H1 (cell line): ENCODE data around the gene CD40LG.

ENCODE experiments used
- ATF3 ChIP-seq: IDR thresholded peaks from 2 replicates; pipeline ENCODE4 v1.6.1; 2011; ENCODE audit warnings: low read depth, mild to moderate bottlenecking, low read length; ENCODE audit not compliant: insufficient read depth
- CHD1 ChIP-seq: IDR thresholded peaks from 2 replicates; pipeline ENCODE4 v1.6.1; 2012; ENCODE audit warnings: low read depth, low read length, improper control_type of control experiment
- CTCF ChIP-seq, 3 experiments: IDR thresholded peaks; 1 replicate in 2 of 3; 2 replicates in 1 of 3; pipeline versions ENCODE4 v1.5.1 to v1.6.1; 2011; ENCODE audit warnings: low read length in 3 of 3, mild to moderate bottlenecking in 3 of 3, inconsistent platforms in 2 of 3, low read depth in 1 of 3, moderate library complexity in 1 of 3; ENCODE audit not compliant: insufficient read depth in 1 of 3; ENCODE audit errors: control extremely low read depth in 1 of 3
- E2F6 ChIP-seq: IDR thresholded peaks from 2 replicates; pipeline ENCODE4 v1.6.1; 2012; ENCODE audit warnings: inconsistent platforms
- EZH2 ChIP-seq: fragments of 200-600 bp; sonication (generic); IDR thresholded peaks from 2 replicates; pipeline ENCODE4 v1.7.1; 2012; ENCODE audit warnings: low read depth, mild to moderate bottlenecking, moderate library complexity, low read length, inconsistent platforms; ENCODE audit not compliant: severe bottlenecking
- JUN ChIP-seq: IDR thresholded peaks from 2 replicates; pipeline ENCODE4 v1.6.1; 2011; ENCODE audit warnings: low read depth, mild to moderate bottlenecking, improper control_type of control experiment, low read length
- POLR2A ChIP-seq, 2 experiments: IDR thresholded peaks; 1 replicate in 1 of 2; 2 replicates in 1 of 2; pipeline ENCODE4 v1.6.1; 2011; ENCODE audit warnings: low read depth in 2 of 2, low read length in 2 of 2, mild to moderate bottlenecking in 2 of 2; ENCODE audit errors: control extremely low read depth in 1 of 2
- RAD21 ChIP-seq, 2 experiments: IDR thresholded peaks in 1 of 2; conservative IDR thresholded peaks in 1 of 2; 2 replicates each; pipeline ENCODE4 v1.6.1; 2011; ENCODE audit warnings: low read depth in 2 of 2, low read length in 2 of 2, improper control_type of control experiment in 1 of 2, inconsistent platforms in 1 of 2, mild to moderate bottlenecking in 1 of 2, moderate library complexity in 1 of 2
- SUZ12 ChIP-seq: fragments of 200-600 bp; sonication (generic); IDR thresholded peaks from 2 replicates; pipeline ENCODE4 v1.6.1; 2012; ENCODE audit warnings: mild to moderate bottlenecking, inconsistent platforms, low read length, moderate library complexity, mixed read lengths
- YY1 ChIP-seq: IDR thresholded peaks from 2 replicates; pipeline ENCODE4 v1.6.1; 2011; ENCODE audit warnings: low read depth, mild to moderate bottlenecking, low read length

GRCh38 chrX:136620780-136621179 is 27.2 kb upstream of the CD40LG start:
- TF ChIP-seq E2F6: no peak
- TF ChIP-seq SUZ12: no peak
- TF ChIP-seq RAD21 (IDR thresholded peaks at IDR 0.05 in 1 of 2, conservative IDR thresholded peaks at IDR 0.05 in 1 of 2; ENCODE audit: low read depth in 2 of 2, low read length in 2 of 2): no peak
- TF ChIP-seq CTCF (IDR thresholded peaks at IDR 0.05; ENCODE audit: control extremely low read depth in 1 of 3, insufficient read depth in 1 of 3, low read depth in 1 of 3, low read length in 3 of 3): no peak
- TF ChIP-seq EZH2: no peak
- TF ChIP-seq CHD1: no peak
- no peak for TF ChIP-seq ATF3
- TF ChIP-seq YY1: no peak
- TF ChIP-seq POLR2A (IDR thresholded peaks at IDR 0.05; ENCODE audit: control extremely low read depth in 1 of 2, low read depth in 2 of 2, low read length in 2 of 2): no peak
- no peak for TF ChIP-seq JUN
